SKM-1 treated with dmso at 0.1 percent for 144 hours (cell line): ENCODE results near the gene BTRC.
"Not testable (repeated sequence)": the region's sequence is repeated elsewhere in the genome, so short reads cannot be mapped to it uniquely, and the experiment has no call there.

Experiments
- DNase-seq: peaks from one replicate; lab custom pipeline; 2025; ENCODE audit not compliant: unreplicated experiment; lab: John Stamatoyannopoulos, UW

The BTRC gene

DNA sequence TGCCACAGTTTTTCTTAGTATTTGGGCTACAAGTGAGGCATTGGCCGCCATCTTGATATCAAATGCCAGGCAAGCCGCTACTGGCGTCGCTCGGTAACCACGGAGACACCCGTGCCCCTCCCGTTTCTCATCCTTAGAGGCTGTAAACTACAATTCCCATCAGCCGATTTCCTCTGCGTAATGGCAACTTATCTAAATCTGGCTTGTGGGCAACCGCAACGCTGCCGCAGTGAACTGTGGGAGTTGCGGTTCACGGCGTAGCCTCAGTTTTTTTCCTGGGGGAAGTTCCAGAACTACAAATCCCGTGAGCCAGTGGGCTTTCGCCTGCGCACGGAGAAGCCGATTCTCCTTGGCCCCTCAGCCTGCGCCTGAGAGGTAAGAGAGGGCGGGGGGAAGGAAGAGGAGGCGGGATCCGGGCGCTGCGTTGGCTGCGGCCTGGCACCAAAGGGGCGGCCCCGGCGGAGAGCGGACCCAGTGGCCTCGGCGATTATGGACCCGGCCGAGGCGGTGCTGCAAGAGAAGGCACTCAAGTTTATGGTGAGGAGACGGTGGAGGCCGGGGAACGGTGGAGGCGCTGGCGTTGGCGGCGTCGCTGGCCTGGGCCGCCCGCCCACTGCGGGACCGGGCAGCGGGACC lies at the start of gene BTRC:
BTRC (plus strand) TSS at position 474 of the 636 bp plus-strand sequence; CDS start at position 490, 16 bp downstream.
- peak; percentile 99 for DNase-seq

DNA sequence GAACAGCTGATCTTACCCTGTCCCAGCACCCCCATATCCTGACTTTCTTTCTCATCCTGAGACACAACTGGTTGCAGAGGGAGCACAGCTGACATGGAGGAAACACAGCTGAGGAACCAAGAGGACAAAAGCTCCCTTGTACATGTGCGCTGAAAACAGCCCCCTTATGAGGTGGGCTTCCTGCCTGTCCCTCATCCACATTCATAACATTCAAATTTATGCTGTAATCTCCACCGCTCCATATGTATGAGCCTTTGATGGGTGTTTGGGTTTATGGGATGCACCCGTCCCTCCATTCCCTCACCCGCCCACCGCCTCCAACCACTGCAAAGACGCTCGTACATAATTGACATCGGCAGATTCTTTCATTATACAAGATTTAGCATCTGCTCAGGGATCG lies 49.6 kb upstream of the BTRC start:
- no peak for DNase-seq

DNA sequence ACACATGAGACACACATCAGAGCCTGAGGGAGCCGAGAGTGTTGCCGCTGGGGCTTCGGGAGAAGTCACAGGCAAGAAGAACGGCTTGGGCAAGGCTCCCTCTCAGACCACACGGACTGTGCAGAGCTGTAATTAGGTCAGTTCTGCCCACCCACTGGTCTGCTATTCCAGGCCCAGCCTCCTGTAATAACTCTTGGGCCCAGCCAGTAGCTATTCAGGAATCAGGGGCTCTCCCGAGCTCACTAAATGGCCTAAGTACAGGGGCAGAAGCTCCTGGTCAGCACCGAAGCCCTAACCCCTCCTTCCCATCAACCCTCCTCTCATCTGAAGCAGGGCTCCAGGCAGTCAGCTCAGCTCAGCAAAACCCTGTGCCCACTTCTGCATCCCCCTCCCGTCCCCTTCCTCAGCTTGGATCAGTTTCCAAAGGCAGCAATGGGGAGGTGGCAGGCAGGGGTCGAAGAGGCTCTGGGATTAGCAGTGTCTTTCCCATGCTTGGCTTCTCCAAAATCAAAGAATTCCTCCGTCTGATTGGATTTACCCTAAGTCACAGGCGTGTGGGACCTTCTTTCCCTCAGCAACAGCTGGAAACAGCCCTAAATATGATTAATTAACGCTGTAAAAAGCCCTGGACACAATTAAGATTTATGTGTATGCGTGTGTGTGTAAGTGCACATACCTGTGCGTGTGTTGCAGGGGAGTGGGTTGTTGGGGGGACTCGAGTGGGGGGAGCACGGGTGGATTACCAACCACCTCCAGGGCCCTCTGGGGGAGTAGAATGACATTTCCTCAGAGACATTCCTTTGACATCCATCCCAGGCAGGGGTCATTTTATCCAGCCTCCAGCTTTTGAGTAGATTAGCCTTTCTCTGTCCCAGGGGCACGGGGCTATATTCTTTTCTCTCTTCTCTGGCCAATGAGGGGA lies 48.4 kb upstream of the BTRC start:
- DNase-seq: no peak

DNA sequence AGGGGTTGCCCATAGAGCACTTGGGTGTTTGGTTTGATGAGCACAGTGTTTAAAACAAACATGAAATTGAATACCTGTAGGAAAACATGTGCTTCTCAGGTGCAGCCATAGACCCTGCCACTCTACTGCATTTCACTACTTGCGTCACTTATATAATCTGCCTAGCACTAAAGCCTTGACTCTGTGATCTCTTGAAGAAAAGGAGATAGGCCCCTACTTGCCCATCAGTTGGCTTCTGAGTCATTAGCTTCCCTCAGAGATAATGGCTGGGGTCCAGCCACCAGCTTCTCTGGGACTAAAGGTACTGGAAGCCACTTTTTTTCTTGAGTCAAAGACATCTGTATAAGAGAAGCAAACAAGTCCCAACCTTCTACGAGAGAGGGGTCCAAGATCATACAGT lies 45.9 kb upstream of the BTRC start:
- DNase-seq: no peak

GRCh38 chr10:101310529-101311184 lies 43.3 kb upstream of the BTRC start:
- DNase-seq: no peak

- no peak for DNase-seq
These were observed 42.5 kb upstream of the BTRC start for GRCh38 chr10:101311185-101312066.

- no peak for DNase-seq
These were observed 34.6 kb upstream of the BTRC start for GRCh38 chr10:101319241-101319915.

GRCh38 chr10:101321073-101321472 lies 32.9 kb upstream of the BTRC start:
- no peak for DNase-seq

DNA sequence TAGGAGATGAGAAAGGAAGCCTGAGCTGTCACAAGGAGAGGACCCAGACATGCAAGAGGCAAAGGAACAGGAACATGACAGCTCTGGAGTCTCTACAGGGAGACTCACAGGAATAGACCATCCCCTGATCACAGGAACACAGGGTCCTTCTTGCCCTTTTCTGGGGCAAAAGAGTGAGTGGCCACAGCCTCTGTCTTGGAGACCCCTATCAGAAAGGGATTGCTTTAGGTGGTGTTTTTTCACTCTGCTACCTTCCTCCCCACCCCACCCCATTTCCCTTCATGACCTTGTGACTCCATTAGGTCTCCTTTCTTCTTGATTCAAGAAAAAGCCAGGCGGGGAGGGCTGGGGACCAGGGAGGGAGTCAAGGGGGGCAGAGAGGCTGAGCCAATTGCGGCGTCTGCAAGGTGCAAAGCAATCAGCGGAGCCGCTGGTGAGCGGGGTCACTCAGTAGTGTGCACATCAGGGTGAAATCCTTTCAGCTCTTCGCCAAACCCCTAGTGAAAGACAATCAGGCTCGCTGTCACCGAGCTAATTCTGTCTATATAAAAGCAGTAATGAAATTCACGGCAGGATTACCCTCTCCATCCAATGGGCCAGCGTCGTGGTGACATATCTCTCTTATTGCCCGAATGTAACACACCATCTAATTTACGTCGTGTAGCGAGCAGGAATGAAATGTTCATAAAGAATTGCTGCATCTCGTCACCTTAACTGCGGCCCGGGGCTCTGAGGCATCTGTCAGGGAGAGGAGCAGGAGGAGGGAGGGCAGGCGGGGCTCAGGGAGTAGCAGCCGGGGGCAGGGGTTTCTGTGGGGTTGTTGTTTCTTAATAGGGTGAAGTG lies 31.5 kb upstream of the BTRC start:
- no peak for DNase-seq

DNA sequence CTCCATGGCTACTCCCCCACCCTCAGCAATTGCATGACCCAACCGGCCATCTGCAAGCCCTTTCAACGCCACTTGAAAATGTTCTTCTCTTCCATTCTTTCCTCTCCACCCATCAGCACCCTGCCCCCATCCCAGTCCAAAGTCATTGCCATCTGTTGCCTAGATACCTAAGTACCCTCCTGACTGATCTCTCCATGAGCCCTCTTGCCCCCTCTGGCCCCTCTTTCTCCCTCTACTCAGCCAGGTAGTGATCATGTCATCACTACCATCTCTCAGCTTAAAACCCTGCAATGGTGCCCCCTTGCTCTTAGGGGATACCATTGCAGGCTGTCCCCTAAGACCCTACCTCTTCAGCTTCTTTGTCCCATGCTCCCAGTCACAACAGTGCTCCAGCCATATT lies 30.5 kb upstream of the BTRC start:
- DNase-seq: no peak

DNA sequence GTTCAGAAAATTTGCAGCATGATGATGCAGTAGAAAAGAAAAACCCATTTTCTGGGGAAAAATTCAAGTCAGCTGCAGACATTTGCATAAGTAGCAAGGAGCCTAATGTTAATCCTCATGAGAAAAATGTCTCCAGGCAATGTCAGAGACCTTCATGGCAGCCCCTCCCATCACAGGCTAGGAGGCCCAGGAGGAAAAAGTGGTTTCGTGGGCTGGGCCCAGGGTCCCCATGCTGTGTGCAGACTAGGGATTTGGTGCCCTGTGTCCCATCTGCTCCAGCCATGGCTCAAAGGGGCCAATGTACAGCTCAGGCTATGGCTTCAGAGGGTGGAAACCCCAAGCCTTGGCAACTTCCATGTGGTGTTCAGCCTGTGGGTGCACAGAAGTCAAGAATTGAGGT lies 26.5 kb upstream of the BTRC start:
- not testable (repeated sequence) for DNase-seq

DNA sequence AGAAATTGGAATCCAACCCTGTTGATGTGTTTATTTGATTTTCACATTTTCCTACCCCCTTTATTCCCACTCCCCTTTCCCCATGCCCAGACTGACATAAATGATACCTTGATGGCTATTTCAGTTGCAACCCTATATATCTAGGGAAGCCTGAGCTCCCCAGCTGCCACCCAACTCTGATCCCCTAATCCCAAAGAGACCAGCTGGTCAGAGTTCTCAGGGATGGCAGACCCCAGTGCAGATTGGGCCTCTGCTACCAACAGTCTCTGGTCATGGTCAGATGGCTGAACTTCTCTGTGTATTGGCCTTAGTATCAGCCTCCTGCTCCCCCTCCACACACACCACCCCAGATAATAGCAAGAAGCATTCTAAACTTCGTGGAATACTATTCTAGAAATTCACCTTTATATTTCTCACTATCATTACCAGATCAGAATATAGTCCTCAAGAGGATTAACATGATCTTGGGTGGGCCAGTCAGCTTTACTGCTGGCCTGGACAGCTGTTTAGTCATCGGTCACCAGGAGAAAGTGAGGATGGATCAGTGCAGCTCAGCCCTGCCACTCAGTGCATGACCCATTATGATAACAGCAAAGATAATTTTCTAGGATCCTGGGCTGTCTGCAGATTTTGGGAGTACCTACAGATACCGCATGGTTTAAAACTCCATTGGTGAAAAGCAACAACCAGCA lies 24.5 kb upstream of the BTRC start:
- no peak for DNase-seq

- DNase-seq: no peak
These were observed 23.7 kb upstream of the BTRC start for GRCh38 chr10:101330231-101330630.

DNA sequence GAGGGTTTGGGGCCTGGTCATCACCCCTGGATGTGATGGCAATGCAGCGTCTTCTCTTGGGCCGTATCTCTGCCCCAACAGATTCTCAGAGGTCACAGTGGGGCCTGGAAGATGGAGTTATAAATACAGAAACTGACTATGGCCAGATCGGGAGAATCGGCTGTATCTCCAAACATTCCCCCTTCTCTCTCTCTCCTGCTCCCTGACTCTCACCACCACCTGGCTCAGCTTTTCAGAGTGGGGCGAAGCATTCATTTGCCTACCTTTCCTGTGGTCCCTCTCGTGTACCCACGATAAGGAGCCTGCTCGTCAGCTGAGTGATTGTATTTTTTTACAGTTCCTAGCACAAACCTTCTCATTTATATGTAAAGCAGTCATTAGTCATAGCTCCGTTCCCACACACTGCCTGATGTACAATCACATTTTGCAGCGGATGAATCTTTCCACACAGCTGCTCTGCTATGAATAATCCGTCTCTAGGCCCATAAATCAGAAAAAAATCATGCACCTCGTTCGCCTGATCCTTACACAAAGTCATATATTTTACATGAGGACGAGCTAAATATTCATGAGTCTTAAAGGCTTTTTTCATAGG lies 23.2 kb upstream of the BTRC start:
- no peak for DNase-seq

GRCh38 chr10:101331956-101332355 lies 22.0 kb upstream of the BTRC start:
- DNase-seq: no peak

- not testable (repeated sequence) for DNase-seq
These were observed 19.7 kb upstream of the BTRC start for GRCh38 chr10:101334259-101334658.

- DNase-seq: no peak
These were observed 17.6 kb upstream of the BTRC start for GRCh38 chr10:101336382-101336781.

DNA sequence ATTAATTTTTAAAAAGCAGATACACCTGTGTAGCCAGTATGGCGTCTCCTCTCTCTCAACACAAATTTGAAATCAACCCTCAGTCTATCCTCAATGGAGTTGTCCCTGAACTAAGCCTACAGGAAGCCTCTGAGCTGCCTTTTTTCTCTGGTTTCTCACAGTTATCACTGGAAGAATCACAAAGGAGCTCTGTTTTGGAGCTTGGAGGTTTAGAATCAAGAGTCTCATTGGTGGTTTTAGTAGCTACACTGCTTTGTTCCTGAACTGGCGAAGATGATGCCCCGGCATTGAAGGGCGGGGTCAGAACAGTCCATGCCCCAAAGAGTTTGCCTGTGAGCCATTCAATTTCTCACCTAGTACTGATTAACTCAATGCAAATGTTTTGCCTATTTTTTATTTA lies 16.1 kb upstream of the BTRC start:
- DNase-seq: no peak
